ENCODE measurements around the gene ASNSD1.
"Not testable (repeated sequence)": the region's sequence is repeated elsewhere in the genome, so short reads cannot be mapped to it uniquely, and the experiment has no call there.

Gene ASNSD1

GRCh38 chr2:189646521-189646920 lies 14.7 kb upstream of the ASNSD1 start:
- DNase-seq (ENCODE audit: low spot score) = no peak

GRCh38 chr2:189648846-189649509 lies 12.3 kb upstream of the ASNSD1 start:
- no peak for DNase-seq (ENCODE audit: low spot score)

GRCh38 chr2:189651284-189651683 lies 10.0 kb upstream of the ASNSD1 start:
- DNase-seq (ENCODE audit: low spot score) = no peak

- not testable (repeated sequence) for DNase-seq (ENCODE audit: low spot score)
These were observed 7.8 kb upstream of the ASNSD1 start for GRCh38 chr2:189653464-189653863.

- no peak for DNase-seq (ENCODE audit: low spot score)
These were observed 6.6 kb upstream of the ASNSD1 start for GRCh38 chr2:189654641-189655040.

- DNase-seq (ENCODE audit: low spot score) = peak; percentile 76
These were observed 3.4 kb upstream of the ASNSD1 start for GRCh38 chr2:189657867-189658266.

- DNase-seq (ENCODE audit: low spot score) = peak; percentile 50
These were observed 2.7 kb upstream of the ASNSD1 start for GRCh38 chr2:189658306-189659212.

- no peak for DNase-seq (ENCODE audit: low spot score)
These were observed 1.5 kb upstream of the ASNSD1 start for GRCh38 chr2:189659734-189660133.

GRCh38 chr2:189660803-189661147 lies 484 bp upstream of the ASNSD1 start:
- no peak for DNase-seq (ENCODE audit: low spot score)

- DNase-seq (ENCODE audit: low spot score) = no peak
These were observed 680 bp downstream of the ASNSD1 start for GRCh38 chr2:189661957-189662321.

GRCh38 chr2:189662669-189663226 lies 1.5 kb downstream of the ASNSD1 start:
- no peak for DNase-seq (ENCODE audit: low spot score)

GRCh38 chr2:189663319-189663718 lies 2.1 kb downstream of the ASNSD1 start:
- DNase-seq (ENCODE audit: low spot score) = not testable (repeated sequence)

GRCh38 chr2:189669913-189670312 lies 8.7 kb downstream of the ASNSD1 start:
- DNase-seq (ENCODE audit: low spot score) = no peak

- no peak for DNase-seq (ENCODE audit: low spot score)
These were observed 12.6 kb downstream of the ASNSD1 start for GRCh38 chr2:189673661-189674373.

- peak; percentile 73 for DNase-seq (ENCODE audit: low spot score)
These were observed 13.3 kb downstream of the ASNSD1 start, which contains the start of gene ANKAR for GRCh38 chr2:189674374-189675112. Gene ANKAR, plus strand, starts transcription at chr2:189674670. Its CDS starts 1,821 bp downstream, at chr2:189676491.

- DNase-seq (ENCODE audit: low spot score) = no peak
These were observed 15.2 kb downstream of the ASNSD1 start for GRCh38 chr2:189676471-189676870.

- DNase-seq (ENCODE audit: low spot score) = no peak
These were observed 18.0 kb downstream of the ASNSD1 start for GRCh38 chr2:189679226-189679625.

GRCh38 chr2:189681203-189681602 lies 19.9 kb downstream of the ASNSD1 start:
- no peak for DNase-seq (ENCODE audit: low spot score)

- DNase-seq (ENCODE audit: low spot score) = no peak
These were observed 20.6 kb downstream of the ASNSD1 start for GRCh38 chr2:189681903-189682302.

- no peak for DNase-seq (ENCODE audit: low spot score)
These were observed 22.1 kb downstream of the ASNSD1 start for GRCh38 chr2:189683348-189683747.

GRCh38 chr2:189684811-189685210 lies 23.6 kb downstream of the ASNSD1 start:
- DNase-seq (ENCODE audit: low spot score) = no peak
